HAP-1 (cell line): ENCODE measurements around the gene CTNNA1.
"Not testable (repeated sequence)": the region's sequence is repeated elsewhere in the genome, so short reads cannot be mapped to it uniquely, and the experiment has no call there.

Experiments
- DNase-seq, 2 experiments: peaks; one replicate each; pipeline ENCODE4 v3.0.0-alpha.2; 2016 to 2020; ENCODE audit warnings: low spot score in 2 of 2
- H3K27me3 ChIP-seq: fragments of 250-450 bp; sonication (Bioruptor Pico); 2 replicates; pipeline ENCODE4 v1.5.1; 2020; ENCODE audit warnings: low read depth, mild to moderate bottlenecking, moderate library complexity
- H3K36me3 ChIP-seq: fragments of 250-450 bp; sonication (Bioruptor Pico); replicated peaks from 2 replicates; pipeline ENCODE4 v1.5.1; 2020; ENCODE audit warnings: mild to moderate bottlenecking
- H3K4me1 ChIP-seq: fragments of 250-450 bp; sonication (Bioruptor Pico); 2 replicates; pipeline ENCODE4 v1.5.1; 2020; ENCODE audit warnings: mild to moderate bottlenecking
- H3K4me3 ChIP-seq: fragments of 250-450 bp; sonication (Bioruptor Pico); 2 replicates; pipeline ENCODE4 v1.5.1; 2020; ENCODE audit warnings: mild to moderate bottlenecking, moderate library complexity
- H3K9me3 ChIP-seq: fragments of 250-450 bp; sonication (Bioruptor Pico); 2 replicates; pipeline ENCODE4 v1.5.1; 2020; ENCODE audit warnings: mild to moderate bottlenecking, moderate library complexity
- in situ Hi-C: fragments of 300-500 bp; cut with MboI; formaldehyde crosslinking; loops from 3 replicates; pipeline ENCODE4 v1.14.3; 2020; ENCODE audit warnings: low sequenced_read_pairs, inconsistent platforms, mixed read lengths

Gene CTNNA1

DNA sequence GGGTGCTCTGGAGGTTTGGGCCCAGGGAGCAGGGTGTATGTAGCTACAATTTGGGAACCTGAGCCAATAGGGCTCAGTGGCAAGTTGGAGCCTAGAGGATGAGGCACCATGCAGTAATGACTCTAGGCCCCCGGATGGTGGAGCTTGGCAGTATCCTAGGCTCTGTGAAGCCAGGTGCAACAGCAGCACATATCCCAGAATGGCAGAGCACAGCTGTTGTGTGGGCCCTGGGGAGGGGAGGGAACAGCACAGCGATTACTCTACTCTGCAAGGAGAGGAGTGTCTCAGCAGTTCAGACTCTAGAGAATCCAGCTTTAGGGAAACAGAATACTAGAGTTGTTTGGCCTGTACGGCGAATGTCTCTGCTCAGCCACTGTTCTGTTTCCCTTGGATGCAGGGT is 65.9 kb downstream of the CTNNA1 start:
- H3K4me3 ChIP-seq = no peak overlapping the region
- in situ Hi-C loops = loop anchor here (25.0 kb wide), 1 partner anchor 443 kb away; no protein-coding TSS in a partner anchor
- no peaks in the 10 kb centered on the region for H3K9me3 ChIP-seq
- H3K4me1 ChIP-seq = peaks cover 8% of the 10 kb centered on the region
- peaks cover 5% of the 10 kb centered on the region for H3K36me3 ChIP-seq
- DNase-seq = no peak
- no peaks in the 10 kb centered on the region for H3K27me3 ChIP-seq

DNA sequence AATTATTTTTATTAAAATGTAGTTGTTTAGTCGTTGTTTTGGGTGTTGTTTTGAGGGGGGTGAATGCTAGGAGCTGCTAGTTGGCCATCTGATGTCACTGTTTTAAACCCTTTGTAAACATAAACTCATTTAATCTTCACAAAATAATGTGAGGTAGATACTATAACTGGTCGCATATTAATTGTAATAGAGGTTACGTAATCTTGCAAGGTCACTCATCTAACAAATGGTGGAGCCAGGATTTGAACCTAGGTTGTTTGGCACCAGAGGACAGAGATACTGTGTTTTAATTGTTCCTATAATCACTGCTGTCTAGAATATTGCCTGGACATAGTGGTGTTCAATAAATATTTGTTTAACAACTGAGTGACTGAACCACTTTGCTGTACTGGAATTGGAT is 67.5 kb downstream of the CTNNA1 start:
- Histone ChIP-seq H3K4me3 (no peak overlapping the region), H3K36me3 (peaks cover 11% of the 10 kb centered on the region), H3K27me3 (no peaks in the 10 kb centered on the region), H3K4me1 (peaks cover 22% of the 10 kb centered on the region), H3K9me3 (no peaks in the 10 kb centered on the region)
- in situ Hi-C loops = loop anchor here (25.0 kb wide), 1 partner anchor 442 kb away; no protein-coding TSS in a partner anchor
- DNase-seq = no peak

DNA sequence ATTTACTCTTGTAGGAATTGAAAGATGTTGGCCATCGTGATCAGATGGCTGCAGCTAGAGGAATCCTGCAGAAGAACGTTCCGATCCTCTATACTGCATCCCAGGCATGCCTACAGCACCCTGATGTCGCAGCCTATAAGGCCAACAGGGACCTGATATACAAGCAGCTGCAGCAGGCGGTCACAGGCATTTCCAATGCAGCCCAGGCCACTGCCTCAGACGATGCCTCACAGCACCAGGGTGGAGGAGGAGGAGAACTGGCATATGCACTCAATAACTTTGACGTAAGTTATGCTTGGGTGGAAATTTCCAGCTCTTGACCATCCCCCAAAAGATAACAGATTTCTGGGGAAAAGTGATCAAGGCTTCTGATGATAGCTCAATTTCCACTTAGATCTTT is 71.3 kb downstream of the CTNNA1 start:
- H3K9me3 ChIP-seq = no peaks in the 10 kb centered on the region
- H3K36me3 ChIP-seq = peaks cover 32% of the 10 kb centered on the region
- no peak for DNase-seq
- in situ Hi-C loops = loop anchor here (25.0 kb wide), 1 partner anchor 438 kb away; no protein-coding TSS in a partner anchor
- no peak overlapping the region for H3K4me3 ChIP-seq
- H3K4me1 ChIP-seq = peaks cover 23% of the 10 kb centered on the region
- H3K27me3 ChIP-seq = no peaks in the 10 kb centered on the region

DNA sequence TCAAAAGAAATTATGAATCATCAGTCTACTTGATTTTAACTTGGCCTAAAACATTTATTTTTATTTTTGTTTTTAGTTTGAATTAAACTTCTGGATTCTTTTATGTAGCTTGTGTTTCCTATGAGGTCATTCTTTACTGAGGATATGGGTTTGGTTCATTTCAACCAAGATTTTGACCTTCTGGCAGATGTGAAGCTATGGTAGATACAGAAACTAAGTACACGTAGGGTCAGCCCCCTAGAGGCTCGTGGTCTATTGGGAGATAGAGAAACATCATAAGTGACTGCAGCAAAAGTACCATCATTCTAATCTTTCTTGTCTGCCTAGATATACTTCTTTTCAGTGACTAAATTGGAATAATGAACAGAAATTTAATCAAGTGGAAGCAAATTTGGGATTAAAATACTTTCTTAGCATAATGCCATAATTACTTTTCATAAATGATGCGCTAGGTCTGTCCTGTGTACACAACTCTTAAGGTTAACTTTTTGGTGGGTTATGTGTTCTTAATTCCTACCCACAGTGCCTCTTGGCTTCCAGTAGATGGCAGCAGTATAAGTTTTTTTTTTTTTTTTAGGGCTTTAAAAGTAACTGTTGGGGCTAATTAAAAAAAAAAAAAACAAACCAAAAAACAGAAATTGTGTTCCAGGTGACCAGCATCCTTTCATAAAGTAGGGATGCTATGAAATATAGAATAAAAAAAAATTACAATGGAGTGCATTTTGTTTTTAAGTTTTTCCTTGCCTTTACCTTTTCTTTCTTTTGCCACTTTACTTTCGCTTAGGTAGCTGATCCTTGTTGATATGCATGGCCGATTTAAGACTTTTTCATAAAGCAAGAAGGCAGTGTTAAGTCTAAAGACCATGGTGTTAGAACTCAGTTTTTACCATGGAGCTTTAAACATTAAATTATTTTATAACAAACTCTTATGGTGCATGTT is 72.0 kb downstream of the CTNNA1 start:
- in situ Hi-C loops = loop anchor here (25.0 kb wide), 1 partner anchor 437 kb away; no protein-coding TSS in a partner anchor
- Histone ChIP-seq H3K4me3 (no peak overlapping the region), H3K27me3 (no peaks in the 10 kb centered on the region), H3K4me1 (peaks cover 23% of the 10 kb centered on the region), H3K36me3 (peaks cover 32% of the 10 kb centered on the region), H3K9me3 (no peaks in the 10 kb centered on the region)
- DNase-seq = no peak

DNA sequence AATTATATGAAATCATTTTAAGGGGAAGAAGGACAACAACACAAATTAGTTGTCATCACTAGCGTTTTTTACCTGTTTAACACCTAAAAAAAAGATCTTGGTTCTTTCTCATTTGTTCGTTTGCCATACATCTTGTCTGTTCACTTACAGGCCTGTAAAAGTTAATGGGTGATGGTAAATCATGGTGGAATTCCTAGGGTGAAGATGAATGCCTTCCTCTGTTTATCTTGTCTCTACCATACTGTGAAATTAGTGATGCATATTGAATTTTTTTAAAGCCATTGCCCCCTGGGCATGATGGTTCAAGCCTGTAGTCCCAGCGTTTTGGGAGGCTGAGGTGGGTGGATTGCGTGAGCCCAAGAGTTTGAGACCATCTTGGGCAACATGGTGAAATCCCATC is 75.3 kb downstream of the CTNNA1 start:
- Histone ChIP-seq H3K4me3 (no peak overlapping the region), H3K4me1 (peaks cover 44% of the 10 kb centered on the region), H3K27me3 (no peaks in the 10 kb centered on the region), H3K9me3 (no peaks in the 10 kb centered on the region), H3K36me3 (peaks cover 32% of the 10 kb centered on the region)
- in situ Hi-C loops = no loop called here
- no peak for DNase-seq

DNA sequence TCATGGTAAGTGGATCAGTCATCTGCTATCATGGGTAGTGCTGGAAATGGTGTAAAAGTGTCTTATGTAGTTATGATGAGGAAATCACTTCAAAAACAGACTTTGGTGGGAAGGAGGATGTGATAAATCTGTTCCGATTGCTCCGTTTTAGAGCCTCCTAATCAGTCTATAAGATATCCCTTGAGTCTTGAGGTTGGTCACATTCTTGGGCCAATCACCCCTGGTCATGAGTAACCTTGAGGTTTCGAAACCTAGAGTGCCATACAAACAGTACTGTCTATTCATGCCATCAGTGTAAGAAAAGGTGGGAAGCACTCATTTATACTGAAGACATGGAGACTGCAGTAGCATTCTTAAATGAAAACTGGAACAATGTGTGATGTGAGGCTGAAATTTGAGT is 76.1 kb downstream of the CTNNA1 start:
- Histone ChIP-seq H3K9me3 (no peaks in the 10 kb centered on the region), H3K27me3 (no peaks in the 10 kb centered on the region), H3K36me3 (peaks cover 30% of the 10 kb centered on the region), H3K4me1 (peaks cover 44% of the 10 kb centered on the region), H3K4me3 (no peak overlapping the region)
- in situ Hi-C loops = no loop called here
- DNase-seq = no peak

DNA sequence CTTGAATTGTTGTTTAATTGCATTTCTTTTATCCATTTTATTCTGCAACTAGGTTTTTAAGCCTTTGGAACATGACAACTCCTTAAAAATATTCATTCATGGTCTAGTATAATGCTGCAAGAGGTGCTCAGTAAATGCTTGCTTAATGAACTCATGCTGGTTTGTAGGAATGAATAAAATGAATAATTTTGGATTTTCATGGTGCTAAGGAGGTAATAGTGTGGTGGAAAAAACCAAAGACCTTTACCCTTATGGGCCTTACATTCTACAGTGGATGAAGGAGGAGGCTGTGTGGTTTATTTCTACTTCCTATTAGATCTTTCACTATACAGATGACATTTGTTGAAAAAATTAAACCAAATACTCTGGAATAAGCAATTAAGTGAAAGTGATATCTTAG is 78.5 kb downstream of the CTNNA1 start:
- Histone ChIP-seq H3K27me3 (no peaks in the 10 kb centered on the region), H3K9me3 (peaks cover 8% of the 10 kb centered on the region), H3K36me3 (peaks cover 17% of the 10 kb centered on the region), H3K4me1 (peaks cover 50% of the 10 kb centered on the region), H3K4me3 (no peak overlapping the region)
- no peak for DNase-seq
- in situ Hi-C loops = no loop called here

DNA sequence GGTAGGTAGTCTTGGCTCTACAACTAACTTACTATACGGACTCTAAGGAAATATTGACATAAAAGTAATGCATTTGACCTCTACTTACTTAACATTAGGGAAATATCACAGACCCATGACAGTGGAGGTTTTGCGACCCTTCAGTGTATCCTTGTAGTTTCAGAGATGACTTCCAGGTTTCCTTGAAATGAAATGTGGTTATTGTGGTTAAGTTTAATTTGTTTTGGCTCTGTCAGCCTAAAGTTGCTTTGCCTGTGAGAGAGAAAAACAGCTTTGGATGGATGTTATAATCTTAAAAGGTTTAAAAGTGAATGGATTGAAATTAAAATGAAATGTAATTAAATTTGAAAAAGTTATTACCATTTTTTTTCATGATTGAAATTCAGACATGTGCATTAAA is 79.0 kb downstream of the CTNNA1 start:
- Histone ChIP-seq H3K36me3 (peaks cover 14% of the 10 kb centered on the region), H3K4me3 (no peak overlapping the region), H3K27me3 (no peaks in the 10 kb centered on the region), H3K4me1 (peaks cover 50% of the 10 kb centered on the region), H3K9me3 (peaks cover 8% of the 10 kb centered on the region)
- in situ Hi-C loops = no loop called here
- DNase-seq = no peak

DNA sequence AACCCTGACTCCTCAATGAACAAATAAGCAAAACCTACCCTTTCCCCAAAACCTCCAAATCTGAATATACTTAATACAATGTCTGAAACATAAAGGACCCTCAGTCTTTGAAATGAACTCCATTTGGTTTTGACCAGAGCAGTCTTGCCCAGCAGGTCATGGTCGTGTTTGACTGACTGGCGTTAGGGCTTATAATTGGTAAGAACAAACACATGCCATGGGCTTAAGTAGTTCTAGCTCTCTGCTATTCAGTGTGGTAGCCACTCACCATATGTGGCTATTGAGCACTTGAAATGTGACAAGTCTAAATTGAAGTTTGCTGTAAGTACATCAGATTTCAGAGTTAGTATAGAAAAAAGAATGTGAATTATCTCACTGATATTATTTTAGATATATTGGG is 79.9 kb downstream of the CTNNA1 start:
- H3K4me1 ChIP-seq = peaks cover 50% of the 10 kb centered on the region
- H3K4me3 ChIP-seq = no peak overlapping the region
- H3K9me3 ChIP-seq = peaks cover 8% of the 10 kb centered on the region
- in situ Hi-C loops = no loop called here
- DNase-seq = peak; percentile 41 to 56
- H3K36me3 ChIP-seq = peaks cover 5% of the 10 kb centered on the region
- no peaks in the 10 kb centered on the region for H3K27me3 ChIP-seq

DNA sequence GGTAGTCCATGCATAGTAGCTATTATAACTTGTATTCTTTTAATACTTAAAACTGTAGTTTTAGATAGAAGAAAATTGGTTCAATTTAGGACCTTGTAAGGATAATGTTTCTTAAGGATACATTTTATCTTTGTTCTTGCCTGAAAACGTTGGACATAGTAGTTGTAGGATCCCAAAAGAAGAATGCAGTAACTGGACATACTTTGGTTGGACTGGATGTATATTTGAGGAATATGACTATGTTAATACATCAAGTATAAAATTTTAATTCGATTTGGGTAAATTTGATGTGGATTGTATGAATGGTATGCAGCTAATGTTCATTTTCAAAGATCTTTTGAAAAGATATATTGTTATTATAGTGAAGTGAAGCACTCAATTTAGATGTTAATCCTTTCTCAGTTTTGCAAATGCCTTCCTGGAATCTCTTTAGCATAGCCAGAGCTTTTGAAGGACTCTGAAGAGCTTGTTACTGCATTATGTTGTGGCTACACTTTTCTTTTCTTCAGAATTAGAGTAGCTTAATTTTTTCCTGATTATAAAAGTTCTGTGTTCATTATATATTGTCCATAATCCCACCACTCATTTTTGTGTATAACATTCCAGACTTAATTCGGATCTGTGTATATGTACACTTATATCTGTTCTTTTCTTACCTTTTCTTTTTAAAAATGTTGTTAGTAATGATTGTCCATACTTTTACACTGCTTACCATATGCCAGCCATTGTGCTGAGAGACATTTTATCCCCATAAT is 80.7 kb downstream of the CTNNA1 start:
- peaks cover 8% of the 10 kb centered on the region for H3K9me3 ChIP-seq
- no peaks in the 10 kb centered on the region; the same call in 1 of the 2 replicates for H3K36me3 ChIP-seq
- no peak overlapping the region for H3K4me3 ChIP-seq
- no peaks in the 10 kb centered on the region for H3K27me3 ChIP-seq
- H3K4me1 ChIP-seq = peaks cover 50% of the 10 kb centered on the region
- DNase-seq = peak; percentile 14 to 98
- in situ Hi-C loops = no loop called here

DNA sequence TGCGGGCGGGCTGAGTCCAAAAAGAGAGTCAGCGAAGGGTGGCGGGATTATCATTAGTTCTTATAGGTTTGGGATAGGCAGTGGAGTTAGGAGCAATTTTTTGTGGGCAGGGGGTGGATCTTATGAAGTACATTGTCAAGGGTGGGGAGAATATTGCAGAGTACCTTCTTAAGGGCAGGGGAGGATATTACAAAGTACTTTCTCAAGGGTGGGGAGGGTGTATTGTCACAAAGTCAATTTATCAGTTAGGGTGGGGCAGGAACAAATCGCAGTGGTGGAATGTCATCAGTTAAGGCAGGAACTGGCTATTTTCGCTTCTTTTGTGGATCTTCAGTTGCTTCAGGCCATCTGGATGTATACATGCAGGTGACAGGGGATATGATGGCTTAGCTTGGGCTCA is 81.6 kb downstream of the CTNNA1 start:
- H3K4me1 ChIP-seq = peaks cover 50% of the 10 kb centered on the region
- H3K36me3 ChIP-seq, DNase-seq, H3K9me3 ChIP-seq, H3K27me3 ChIP-seq, H3K4me3 ChIP-seq, in situ Hi-C loops: not testable (repeated sequence)

DNA sequence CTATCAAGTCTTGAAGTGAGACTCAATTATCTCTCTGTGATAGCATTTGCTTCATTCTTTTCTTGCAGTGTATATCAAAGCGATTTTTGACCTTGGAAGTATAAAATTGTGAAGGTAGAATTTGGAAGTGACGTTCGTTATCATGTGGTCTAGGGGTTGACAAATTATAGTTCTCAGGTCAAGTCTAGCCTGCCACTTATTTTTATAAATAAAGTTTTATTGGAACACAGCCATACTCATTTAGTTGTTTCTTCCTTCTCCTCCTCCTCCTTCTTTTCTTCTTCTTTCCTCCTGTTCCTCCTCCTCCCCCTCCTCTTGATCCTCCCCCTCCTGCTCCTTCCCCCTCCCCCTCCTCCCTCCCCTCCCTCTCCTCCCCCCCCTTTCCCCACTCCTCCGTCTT is 83.9 kb downstream of the CTNNA1 start:
- Histone ChIP-seq H3K4me3 (no peak overlapping the region), H3K27me3 (no peaks in the 10 kb centered on the region), H3K9me3 (peaks cover 8% of the 10 kb centered on the region), H3K36me3 (no peaks in the 10 kb centered on the region; the same call in 1 of the 2 replicates), H3K4me1 (peaks cover 37% of the 10 kb centered on the region)
- in situ Hi-C loops = no loop called here
- DNase-seq = no peak

DNA sequence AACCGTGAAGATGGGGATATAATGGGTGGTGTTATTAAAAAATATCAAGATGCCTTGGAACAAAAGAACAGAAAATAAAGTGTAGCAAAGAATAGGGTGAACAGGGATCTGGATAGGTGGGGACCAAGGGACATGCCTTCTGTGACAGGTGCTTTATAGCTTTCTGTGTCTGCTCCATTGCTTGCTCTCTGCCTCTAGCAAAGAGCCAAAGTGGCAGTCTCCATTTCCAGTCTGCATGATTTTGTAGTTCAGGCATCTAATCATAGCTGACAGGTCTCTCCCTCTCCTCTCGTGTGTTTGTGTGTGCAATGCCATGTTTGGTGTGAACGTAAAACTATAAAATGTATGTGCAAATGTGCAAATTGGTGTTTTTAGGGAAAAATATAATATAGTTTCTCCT is 86.9 kb downstream of the CTNNA1 start:
- in situ Hi-C loops = no loop called here
- peaks cover 8% of the 10 kb centered on the region for H3K9me3 ChIP-seq
- no peak for DNase-seq
- no peaks in the 10 kb centered on the region for H3K27me3 ChIP-seq
- no peaks in the 10 kb centered on the region; the same call in 1 of the 2 replicates for H3K36me3 ChIP-seq
- H3K4me1 ChIP-seq = peaks cover 27% of the 10 kb centered on the region
- no peak overlapping the region for H3K4me3 ChIP-seq

DNA sequence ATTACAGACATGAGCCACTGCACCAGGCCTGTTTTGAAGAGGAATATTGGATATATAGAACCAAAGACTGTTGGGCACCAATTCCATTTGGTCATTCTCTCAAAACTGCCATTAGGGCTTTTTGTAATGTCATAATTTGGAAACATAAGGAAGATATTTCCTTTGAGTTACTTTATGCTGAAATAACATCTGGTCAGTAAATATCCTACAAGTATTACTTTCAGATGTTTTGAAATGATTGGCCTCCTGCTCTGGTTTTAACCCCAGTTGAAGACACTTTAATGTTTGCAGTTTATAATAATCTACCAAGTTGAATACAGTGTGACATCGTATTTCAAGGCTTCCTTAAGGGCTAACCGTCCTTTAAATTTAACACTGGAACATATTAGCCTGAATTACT is 88.3 kb downstream of the CTNNA1 start:
- in situ Hi-C loops = no loop called here
- Histone ChIP-seq H3K9me3 (no peaks in the 10 kb centered on the region; the same call in 1 of the 2 replicates), H3K4me3 (no peak overlapping the region), H3K4me1 (peaks cover 17% of the 10 kb centered on the region), H3K36me3 (no peaks in the 10 kb centered on the region; the same call in 1 of the 2 replicates), H3K27me3 (no peaks in the 10 kb centered on the region)
- no peak for DNase-seq
